NOMO-1 (cell line): Measurements from ENCODE around the gene CNPY1.
"Not testable (repeated sequence)": the region's sequence is repeated elsewhere in the genome, so short reads cannot be mapped to it uniquely, and the experiment has no call there.

Experiments
- DNase-seq, 2 experiments: peaks; one replicate each; lab custom pipeline; 2025; ENCODE audit not compliant: unreplicated experiment in 2 of 2; lab: John Stamatoyannopoulos, UW

Gene CNPY1

DNA sequence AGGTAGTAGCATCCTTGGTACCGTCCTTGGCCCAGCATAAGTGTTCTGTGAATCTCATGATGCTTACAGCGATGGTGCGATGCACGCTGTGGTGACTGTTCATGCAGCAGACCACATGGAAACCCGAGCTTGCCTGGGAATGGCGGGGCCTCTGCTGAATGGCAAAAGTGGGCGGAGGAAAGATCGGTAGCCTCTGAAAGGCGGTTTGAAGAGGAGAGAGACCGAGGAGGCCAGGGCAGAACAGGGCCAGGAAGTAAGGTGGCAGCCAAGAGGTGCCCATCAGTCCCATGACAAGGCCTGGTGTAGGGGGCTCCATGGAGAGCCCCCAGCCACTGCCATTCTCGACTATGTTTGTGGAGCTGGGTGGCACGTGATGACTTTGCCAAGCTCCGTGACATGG is 33.2 kb upstream of the CNPY1 start:
- no peak for DNase-seq

- no peak for DNase-seq
These were observed 31.7 kb upstream of the CNPY1 start for GRCh38 chr7:155578016-155578415.

DNA sequence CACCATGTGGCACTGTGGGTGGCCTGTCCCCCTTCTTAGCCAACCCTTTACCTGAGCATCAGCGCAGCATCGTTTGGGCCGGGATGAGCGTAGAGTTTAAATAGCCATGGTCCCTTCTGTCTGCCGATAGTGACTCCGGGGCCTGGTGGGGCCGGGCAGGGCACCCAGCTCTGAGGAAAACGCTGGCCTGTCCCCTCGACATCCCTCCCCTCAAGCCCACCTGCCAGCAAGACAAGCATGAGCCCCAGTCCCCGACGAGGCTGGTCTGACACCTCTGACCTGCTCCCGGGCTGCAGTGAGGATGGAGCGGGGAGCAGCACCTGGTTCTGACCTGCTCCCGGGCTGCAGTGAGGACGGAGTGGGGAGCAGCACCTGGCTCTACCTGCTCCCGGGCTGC is 31.1 kb upstream of the CNPY1 start:
- DNase-seq, result no peak

DNA sequence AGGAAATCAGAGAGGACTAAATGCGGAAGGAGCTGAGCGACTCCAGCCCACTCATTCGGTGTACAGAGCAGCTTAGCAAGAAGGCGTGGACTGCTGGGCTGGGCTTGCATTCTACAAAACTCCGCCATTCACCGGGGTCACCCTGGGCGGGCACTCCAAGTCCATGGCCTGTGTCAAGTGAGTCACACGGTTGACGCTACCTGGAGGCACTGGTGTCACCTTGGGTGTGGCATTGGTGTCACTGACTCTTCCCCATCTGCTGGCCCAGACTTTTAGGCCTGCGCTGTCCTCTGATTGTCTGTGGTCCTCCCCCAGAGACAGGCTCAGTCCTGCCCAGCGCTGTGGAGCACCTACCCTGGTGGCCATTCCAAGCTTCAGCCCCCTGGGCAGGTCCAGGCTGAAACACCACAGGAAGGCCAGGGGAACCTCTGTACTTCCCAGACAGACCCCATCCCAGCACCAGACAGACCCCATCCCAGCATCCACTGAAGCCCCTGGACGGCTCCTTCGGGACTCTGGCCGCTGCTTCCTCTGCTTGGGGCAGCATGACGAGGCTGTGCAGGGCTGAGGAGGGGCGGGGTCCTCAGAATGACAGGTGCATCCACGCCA is 30.6 kb upstream of the CNPY1 start:
- DNase-seq, result no peak

- no peak for DNase-seq
These were observed 30.1 kb upstream of the CNPY1 start for GRCh38 chr7:155576416-155576815.

GRCh38 chr7:155574556-155575290 is 28.4 kb upstream of the CNPY1 start:
- no peak for DNase-seq

- no peak for DNase-seq
These were observed 25.4 kb upstream of the CNPY1 start for GRCh38 chr7:155571581-155572345.

DNA sequence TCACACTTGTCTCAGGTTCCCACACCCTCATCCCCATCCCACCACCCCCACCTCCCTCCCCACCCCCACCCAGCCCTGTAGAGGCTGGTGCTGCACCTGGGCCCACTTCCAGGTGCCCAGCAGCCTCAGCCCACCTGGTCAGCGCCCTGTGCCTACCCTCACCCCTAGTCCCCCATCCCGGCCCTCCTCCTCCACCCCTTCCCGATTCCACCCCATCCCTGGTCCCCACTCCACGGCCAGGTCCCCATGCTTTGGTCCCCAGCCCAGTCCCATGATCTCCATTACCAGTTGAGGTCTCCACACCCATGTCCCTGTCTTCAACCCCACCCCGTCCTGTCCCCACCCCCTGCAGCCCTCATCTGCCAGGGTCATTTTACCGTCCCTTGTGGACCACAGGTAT is 24.6 kb upstream of the CNPY1 start:
- no peak for DNase-seq

DNA sequence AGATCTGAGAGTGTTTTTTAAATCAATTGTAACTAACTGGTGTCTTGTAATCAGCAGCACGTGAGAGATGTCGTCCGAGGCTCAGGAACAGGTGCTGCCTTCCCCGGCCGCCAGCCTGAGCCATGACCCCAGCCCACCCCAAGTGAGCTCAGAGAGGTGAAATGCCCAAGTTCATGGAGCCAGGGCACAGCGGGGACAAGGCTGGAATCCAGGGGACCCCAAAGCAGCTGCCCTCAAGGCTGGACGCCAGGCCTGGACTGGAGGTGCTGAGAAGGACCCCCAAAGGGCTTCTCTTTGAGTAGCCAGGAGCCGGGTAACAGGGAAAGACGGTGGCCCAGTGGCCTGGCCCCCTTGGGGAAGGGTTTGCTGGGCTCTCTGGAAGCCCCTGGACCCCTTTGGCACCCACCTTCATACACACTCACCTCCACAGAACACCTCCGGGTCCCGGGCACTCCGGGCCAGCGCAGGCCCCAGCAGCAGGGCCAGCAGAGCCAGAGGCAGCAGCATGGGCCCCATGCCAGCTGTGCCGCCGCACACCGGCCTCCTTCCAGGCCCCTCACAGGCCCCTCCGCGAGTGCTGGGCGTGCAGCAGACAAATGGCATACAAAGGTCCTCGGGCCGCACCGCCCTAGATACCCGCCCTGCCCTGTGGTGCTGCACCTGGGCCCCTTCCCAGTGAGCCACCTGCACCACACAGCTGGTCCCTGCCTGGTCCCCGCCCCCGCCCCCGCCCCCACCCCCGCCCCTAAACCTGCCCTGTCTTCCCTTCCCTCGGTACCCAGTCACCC is 24.0 kb upstream of the CNPY1 start:
- no peak for DNase-seq

- no peak for DNase-seq
These were observed 23.3 kb upstream of the CNPY1 start for GRCh38 chr7:155569681-155570080.

DNA sequence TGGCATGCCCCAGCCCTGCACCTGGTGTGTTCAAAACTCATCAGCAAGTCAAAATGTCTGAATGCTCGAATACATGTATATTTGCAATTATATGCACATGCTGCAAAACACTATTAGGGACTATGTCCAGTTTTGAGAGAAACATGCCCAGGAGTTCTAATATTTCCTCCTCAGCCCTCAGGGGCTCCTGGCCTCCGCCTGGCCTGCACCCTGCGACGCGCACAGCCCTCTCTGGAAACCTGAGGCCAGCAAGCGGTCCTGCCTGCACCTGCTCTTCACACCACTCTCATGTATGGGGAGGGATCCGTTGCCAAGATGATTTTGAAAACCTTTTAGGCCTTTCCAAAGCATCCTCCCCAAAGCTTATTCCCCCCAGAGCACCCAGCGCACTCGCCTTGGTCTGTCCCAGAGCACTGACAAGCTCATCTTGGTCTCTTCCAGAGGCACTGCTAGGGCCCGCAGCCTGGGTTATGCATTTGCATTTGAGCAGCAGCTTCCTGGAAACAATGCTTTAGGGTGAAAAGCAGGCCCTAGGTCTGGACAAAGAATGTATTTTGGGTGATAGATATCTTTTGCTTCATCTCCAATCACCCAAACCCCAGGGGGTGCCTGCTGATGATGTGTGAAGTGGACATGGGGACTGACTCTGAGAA is 22.6 kb upstream of the CNPY1 start:
- no peak for DNase-seq

DNA sequence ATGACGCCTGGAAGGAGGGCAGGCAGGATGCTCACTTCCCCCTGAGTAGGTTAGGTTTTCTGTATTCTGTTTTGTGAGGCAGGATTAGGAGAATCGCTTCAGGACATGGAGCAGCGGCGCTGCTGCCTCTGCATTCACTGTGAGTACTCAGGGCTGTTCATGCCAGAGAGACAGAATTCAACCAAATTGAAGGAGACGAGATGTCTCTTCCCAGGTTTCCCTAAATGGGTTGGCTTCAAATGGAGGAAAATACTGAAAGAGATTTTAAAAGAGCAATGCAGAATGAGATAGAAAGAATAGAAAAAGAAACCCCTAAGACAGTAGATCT is 21.9 kb upstream of the CNPY1 start:
- DNase-seq, result no peak

DNA sequence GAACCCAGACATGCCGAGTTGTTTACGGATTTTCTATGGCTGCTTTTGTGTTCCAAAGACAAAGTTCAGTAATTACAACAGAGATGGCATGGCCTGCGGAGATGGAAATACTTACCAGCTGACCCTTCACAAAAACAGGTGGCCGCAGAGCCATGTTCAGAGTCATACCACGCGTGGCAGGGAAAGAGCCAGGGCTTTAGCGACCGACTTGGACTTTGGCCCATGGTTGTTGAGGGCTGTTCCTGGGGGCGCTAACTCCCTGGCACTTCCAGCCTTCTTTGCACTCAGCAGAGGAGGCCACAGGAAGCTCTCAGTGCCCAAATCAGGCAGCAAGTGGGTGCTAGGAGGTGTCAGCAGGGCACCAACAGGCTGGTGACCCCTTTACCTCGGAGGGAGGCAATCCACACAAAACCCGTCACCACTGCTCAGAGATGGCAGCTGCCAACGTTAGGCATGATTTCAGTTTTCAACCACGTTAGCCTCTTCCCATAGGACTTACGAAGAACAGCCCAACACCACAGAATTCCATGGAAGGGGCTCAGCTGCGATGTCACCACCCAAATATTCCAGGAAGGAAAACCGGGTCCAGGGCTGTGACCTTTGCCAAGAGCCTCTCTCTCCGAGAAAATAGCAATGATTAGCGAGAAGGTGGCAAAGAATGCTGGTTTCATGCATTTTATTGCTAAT is 21.4 kb upstream of the CNPY1 start:
- no peak for DNase-seq

- no peak for DNase-seq
These were observed 19.9 kb upstream of the CNPY1 start for GRCh38 chr7:155566011-155566836.

DNA sequence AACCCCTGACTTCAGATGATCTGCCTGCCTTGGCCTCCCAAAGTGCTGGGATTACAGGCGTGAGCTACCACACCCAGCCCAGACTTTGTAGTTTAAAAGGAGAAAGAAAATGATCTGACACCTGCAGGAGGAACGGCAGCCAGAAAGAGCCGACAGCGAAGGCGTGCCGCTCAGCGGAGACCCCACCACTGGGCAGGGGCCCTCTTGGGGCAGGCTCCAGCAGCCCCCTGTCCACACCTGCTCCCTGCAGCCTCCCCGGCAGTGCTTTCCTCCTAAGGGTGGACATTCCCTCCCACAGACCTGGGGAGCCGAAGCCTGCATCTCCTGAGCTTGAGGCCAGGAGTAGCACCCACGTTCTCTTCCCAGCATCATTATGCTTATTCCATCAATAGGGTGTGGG is 19.2 kb upstream of the CNPY1 start:
- DNase-seq, result no peak

DNA sequence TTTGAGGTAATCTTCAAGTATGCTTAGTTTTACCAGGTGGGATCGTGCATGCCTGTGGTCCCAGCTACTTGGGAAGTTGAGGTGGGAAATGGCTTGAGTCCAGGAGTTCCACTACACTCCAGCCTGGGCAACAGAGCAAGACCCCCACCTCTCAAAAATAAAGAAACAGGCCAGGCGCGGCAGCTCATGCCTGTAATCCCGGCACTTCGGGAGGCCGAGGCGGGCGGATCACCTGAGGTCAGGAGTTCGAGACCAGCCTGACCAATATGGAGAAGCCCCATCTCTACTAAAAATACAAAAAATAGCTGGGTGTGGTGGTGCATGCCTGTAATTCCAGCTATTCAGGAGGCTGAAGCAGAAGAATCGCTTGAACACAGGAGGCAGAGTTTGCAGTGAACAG is 16.6 kb upstream of the CNPY1 start:
- DNase-seq, result not testable (repeated sequence)

DNA sequence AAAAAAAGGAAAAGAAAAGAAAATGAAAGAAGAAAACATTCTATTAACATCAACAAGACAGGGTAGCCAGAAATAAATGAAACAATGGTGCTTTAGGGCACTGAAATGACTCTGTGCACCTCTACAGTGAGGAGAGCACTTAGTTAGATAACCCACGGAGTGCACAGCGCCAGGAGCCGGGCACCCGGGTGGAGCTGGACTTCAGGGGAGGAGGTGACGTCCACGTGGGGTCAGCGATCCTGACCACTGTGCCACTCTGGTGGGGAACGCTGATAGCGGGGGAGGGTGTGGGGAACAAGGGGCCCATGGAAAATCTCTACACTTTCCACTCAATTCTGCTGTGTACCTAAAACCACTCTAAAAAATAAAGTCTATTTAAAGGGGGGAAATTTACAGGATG is 15.7 kb upstream of the CNPY1 start:
- DNase-seq, result no peak

- no peak for DNase-seq
These were observed 14.8 kb upstream of the CNPY1 start for GRCh38 chr7:155560982-155561686.
